ENCODE data around the gene TIMM10. TPM values are rescaled to one million over a fixed set of nuclear protein-coding genes. Genes with fewer than 3 reads are reported as not detected.

The TIMM10 gene
- total RNA-seq, 1 donor from 2014 or later, result 35.3 TPM

DNA sequence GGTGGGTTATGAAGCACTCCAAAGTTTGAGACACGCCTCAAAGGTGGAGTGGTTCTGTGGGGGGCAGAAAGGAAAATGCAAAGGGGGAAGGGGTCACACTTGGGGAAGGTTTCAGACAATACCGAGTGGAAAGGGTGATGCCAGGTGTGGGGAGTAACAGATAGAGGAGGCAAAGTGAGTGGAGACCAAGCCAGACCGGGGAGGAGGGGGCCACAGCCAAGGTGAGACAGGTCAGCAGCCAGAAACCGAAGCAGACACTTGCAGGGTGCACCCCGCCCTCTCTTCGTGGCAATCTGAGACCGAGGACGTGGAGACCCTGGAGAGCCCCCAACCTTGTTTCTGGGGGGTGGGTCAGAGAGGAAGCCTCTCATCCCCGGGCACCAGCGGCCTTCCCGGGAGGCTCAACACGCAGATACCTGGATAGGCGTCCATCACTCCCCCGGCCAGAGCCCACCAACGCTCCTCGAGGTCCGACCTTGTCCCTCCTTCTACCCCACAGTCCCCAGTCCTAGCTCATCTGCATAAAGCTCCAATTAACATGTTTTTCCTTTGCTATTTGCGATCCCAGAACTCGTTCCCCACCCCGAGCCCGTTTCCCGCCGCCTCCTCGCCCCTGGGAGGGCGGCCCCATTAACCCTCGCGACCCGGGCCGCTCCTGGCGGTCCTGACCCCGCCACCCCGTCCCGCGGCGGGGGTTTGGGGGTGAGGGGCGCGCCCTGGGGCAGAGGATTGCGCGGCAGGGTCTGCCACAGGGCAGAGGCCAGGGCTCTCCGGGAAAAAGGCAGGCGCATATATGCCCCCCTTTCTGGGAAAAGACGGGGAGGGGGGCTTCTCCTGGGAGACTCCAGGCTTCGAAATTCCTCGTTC, 48.4 kb downstream of the TIMM10 start:
- DNase-seq (no peak), ATAC-seq (no peak)
- peaks cover 18% of the 10 kb centered on the region for H3K36me3 ChIP-seq
- peaks cover 22% of the 10 kb centered on the region for H3K4me1 ChIP-seq
- TF ChIP-seq CTCF (IDR thresholded peaks at IDR 0.05), result no peak
- peaks cover 17% of the 10 kb centered on the region for H3K27me3 ChIP-seq (ENCODE audit: low read depth)
- no peak overlapping the region for H3K27ac ChIP-seq
- H3K9me3 ChIP-seq, result no peaks in the 10 kb centered on the region
- intact Hi-C loops (cut with DNase I), result no loop called here
- H3K4me3 ChIP-seq, result no peak overlapping the region

DNA sequence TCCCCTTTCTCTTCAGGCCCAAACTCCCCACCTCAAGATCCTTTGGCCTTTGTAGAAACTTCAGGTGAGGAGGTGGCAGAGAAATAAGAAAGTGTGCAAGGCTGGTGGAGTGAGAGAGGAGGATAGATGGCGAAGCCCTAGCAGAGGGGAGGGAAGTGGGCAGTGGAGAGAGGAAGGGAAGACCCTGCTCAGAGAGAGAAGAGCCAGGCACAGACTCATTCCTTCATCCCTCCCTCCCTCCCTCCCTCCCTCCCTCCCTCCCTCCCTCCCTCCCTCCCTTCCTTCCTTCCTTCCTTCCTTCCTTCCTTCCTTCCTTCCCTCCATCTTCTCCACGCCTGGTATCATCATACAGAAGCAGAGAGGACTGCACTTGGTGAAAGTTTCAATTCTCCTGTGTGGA, 49.2 kb downstream of the TIMM10 start:
- H3K36me3 ChIP-seq, result peaks cover 14% of the 10 kb centered on the region
- intact Hi-C loops (cut with DNase I), result no loop called here
- no peak overlapping the region for H3K27ac ChIP-seq
- H3K4me3 ChIP-seq, result no peak overlapping the region
- no peaks in the 10 kb centered on the region for H3K9me3 ChIP-seq
- ATAC-seq (no peak), DNase-seq (no peak)
- peaks cover 17% of the 10 kb centered on the region for H3K27me3 ChIP-seq (ENCODE audit: low read depth)
- TF ChIP-seq CTCF (IDR thresholded peaks at IDR 0.05), result no peak
- H3K4me1 ChIP-seq, result peaks cover 30% of the 10 kb centered on the region

- H3K27ac ChIP-seq, result no peak overlapping the region
- ATAC-seq (peak; percentile 51 to 55), DNase-seq (peak; percentile 77)
- intact Hi-C loops (cut with DNase I), result no loop called here
- no peak overlapping the region for H3K4me3 ChIP-seq
- H3K36me3 ChIP-seq, result peaks cover 7% of the 10 kb centered on the region
- H3K27me3 ChIP-seq (ENCODE audit: low read depth), result peaks cover 24% of the 10 kb centered on the region
- peaks cover 36% of the 10 kb centered on the region for H3K4me1 ChIP-seq
- H3K9me3 ChIP-seq, result no peaks in the 10 kb centered on the region
- peak; percentile 76 for TF ChIP-seq CTCF (IDR thresholded peaks at IDR 0.05)
Observed at GRCh38 chr11:57480409-57481137, 50.0 kb downstream of the TIMM10 start.

DNA sequence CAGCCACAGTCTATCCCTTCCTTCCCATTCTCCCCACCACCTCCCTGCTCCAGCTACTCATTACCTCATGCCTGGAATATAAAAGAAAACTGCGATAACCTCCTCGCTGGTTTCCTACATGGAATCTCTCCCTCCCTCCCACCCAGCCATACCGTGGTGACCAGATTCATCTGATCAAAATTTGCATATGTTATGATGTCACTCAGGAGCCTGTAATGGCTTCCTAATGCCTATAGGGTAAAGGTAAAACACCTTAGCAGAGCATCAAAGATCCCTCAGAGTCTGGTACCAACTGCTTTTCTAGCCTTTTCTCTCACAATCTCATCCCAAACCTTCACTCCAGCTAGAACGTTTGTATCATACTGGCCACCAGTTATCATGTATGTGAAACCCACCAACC, 50.6 kb downstream of the TIMM10 start:
- Histone ChIP-seq H3K27me3 (ENCODE audit: low read depth) (peaks cover 24% of the 10 kb centered on the region), H3K9me3 (no peaks in the 10 kb centered on the region), H3K36me3 (peaks cover under 1% of the 10 kb centered on the region), H3K4me1 (peaks cover 38% of the 10 kb centered on the region), H3K4me3 (no peak overlapping the region), H3K27ac (no peak overlapping the region)
- intact Hi-C loops (cut with DNase I), result no loop called here
- TF ChIP-seq CTCF (IDR thresholded peaks at IDR 0.05), result no peak
- DNase-seq (no peak), ATAC-seq (no peak)

DNA sequence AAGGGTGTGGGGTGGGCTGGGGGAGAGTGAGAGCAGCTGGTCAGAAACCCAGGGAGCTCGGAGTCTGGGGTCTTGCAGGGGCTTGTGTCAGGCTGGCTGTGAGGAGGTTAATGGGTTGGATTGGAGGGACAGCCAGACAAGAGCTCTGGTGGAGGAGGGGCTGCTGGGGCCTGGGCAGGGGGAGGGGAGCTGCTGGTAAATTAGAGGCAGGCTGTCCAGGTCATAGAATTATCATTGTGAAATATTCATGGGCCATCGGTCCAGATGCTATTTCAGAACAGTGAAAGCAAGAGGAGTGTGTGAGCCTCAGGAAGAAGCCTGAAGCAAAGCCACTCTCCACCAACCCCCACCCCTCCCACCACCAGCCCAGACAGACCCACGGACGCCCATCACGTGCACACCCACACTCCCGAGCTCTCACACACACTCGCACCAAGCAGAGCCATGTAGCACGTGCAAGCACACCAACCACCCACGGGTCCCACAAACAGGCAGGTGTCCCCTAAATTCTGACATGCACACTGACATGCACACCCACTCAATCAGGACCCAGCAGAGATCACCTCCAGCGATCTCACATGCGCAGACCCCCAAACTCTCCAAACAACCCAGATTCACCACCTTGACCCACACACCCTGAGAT, 51.4 kb downstream of the TIMM10 start:
- Histone ChIP-seq H3K4me3 (no peak overlapping the region), H3K36me3 (no peaks in the 10 kb centered on the region), H3K4me1 (peaks cover 38% of the 10 kb centered on the region), H3K27me3 (ENCODE audit: low read depth) (peaks cover 24% of the 10 kb centered on the region), H3K27ac (no peak overlapping the region), H3K9me3 (no peaks in the 10 kb centered on the region)
- TF ChIP-seq CTCF (IDR thresholded peaks at IDR 0.05), result no peak
- ATAC-seq (no peak), DNase-seq (no peak)
- intact Hi-C loops (cut with DNase I), result no loop called here

Other genes with a start within 250 kb of the TIMM10 start
- 147 TPM for gene TNKS1BP1, start 205.8 kb downstream of the TIMM10 start, total RNA-seq
- gene SSRP1, start 194.9 kb downstream of the TIMM10 start, total RNA-seq, result 62.2 TPM
- not detected for gene P2RX3, start 192.4 kb downstream of the TIMM10 start, total RNA-seq
- gene PRG3, start 149.6 kb downstream of the TIMM10 start, total RNA-seq, result not detected
- not detected for gene PRG2, start 140.1 kb downstream of the TIMM10 start, total RNA-seq
- gene SLC43A3, start 103.6 kb downstream of the TIMM10 start, total RNA-seq, result 102 TPM
- gene RTN4RL2, start 70.2 kb downstream of the TIMM10 start, total RNA-seq, result 4.8 TPM
- gene SLC43A1, start 15.1 kb downstream of the TIMM10 start, total RNA-seq, result 13.2 TPM
- gene SMTNL1, start 6.8 kb upstream of the TIMM10 start, total RNA-seq, result not detected
- 172 TPM for gene UBE2L6, start 36.9 kb upstream of the TIMM10 start, total RNA-seq
- gene SERPING1, start 66.9 kb upstream of the TIMM10 start, total RNA-seq, result 471 TPM
- gene YPEL4, start 119.2 kb upstream of the TIMM10 start, total RNA-seq, result 3.1 TPM
- gene CLP1, start 127.0 kb upstream of the TIMM10 start, total RNA-seq, result 12.5 TPM
- gene ZDHHC5, start 137.4 kb upstream of the TIMM10 start, total RNA-seq, result 64.4 TPM
- 12.0 TPM for gene MED19, start 181.5 kb upstream of the TIMM10 start, total RNA-seq
- gene TMX2, start 181.8 kb upstream of the TIMM10 start, total RNA-seq, result 64.2 TPM
- 118 TPM for gene SELENOH, start 210.7 kb upstream of the TIMM10 start, total RNA-seq
- gene BTBD18, start 221.1 kb upstream of the TIMM10 start, total RNA-seq, result not detected
- 226 TPM for gene CTNND1, start 231.0 kb upstream of the TIMM10 start, total RNA-seq